GM13976 (cell line): Measurements from ENCODE around the gene NPW.

Source experiments
- DNase-seq: peaks from one replicate; pipeline ENCODE4 v3.0.0; 2012; ENCODE audit warnings: low spot score
- CTCF ChIP-seq: IDR thresholded peaks from 2 replicates; pipeline ENCODE4 v1.5.1; 2012; ENCODE audit warnings: borderline replicate concordance, mild to moderate bottlenecking; ENCODE audit not compliant: insufficient read depth; ENCODE audit errors: extremely low read depth, missing control alignments, control extremely low read depth
- in situ Hi-C: fragments of 300-500 bp; cut with MboI; formaldehyde crosslinking; loops from one replicate; pipeline ENCODE4 v1.12.0; 2022; ENCODE audit warnings: low sequenced_read_pairs, mixed read lengths, inconsistent platforms; ENCODE audit not compliant: unreplicated experiment

The NPW gene

GRCh38 chr16:2019518-2019920, at the start of gene NPW:
Gene NPW (plus strand): TSS chr16:2019785.
- TF ChIP-seq CTCF = no peak
- DNase-seq = no peak
- in situ Hi-C loops = loop anchor here (25.0 kb wide), 1 partner anchor 468 kb away; the partner anchor contains the start of gene TBC1D24

GRCh38 chr16:1971796-1972489, 47.6 kb upstream of the NPW start, which contains the start of gene TBL3:
Gene TBL3 (plus strand): TSS chr16:1972053. CDS start chr16:1972165, 112 bp downstream.
- in situ Hi-C loops = no loop called here
- no peak for TF ChIP-seq CTCF
- DNase-seq = peak; percentile 96

- no peak for TF ChIP-seq CTCF
- in situ Hi-C loops = no loop called here
- no peak for DNase-seq
These were observed 47.1 kb upstream of the NPW start for GRCh38 chr16:1972490-1972877.

GRCh38 chr16:1973461-1974156, 46.0 kb upstream of the NPW start:
- TF ChIP-seq CTCF = no peak
- no peak for DNase-seq
- in situ Hi-C loops = no loop called here

- no peak for DNase-seq
- no peak for TF ChIP-seq CTCF
- in situ Hi-C loops = no loop called here
These were observed 45.2 kb upstream of the NPW start for GRCh38 chr16:1974157-1975070.
